Measurements from ENCODE around the gene SNTG2. TPM values are rescaled to one million over a fixed set of nuclear protein-coding genes. Genes with fewer than 3 reads are reported as not detected.

SNTG2 gene
- polyA plus RNA-seq, 1 experiment: 0.06 TPM

DNA sequence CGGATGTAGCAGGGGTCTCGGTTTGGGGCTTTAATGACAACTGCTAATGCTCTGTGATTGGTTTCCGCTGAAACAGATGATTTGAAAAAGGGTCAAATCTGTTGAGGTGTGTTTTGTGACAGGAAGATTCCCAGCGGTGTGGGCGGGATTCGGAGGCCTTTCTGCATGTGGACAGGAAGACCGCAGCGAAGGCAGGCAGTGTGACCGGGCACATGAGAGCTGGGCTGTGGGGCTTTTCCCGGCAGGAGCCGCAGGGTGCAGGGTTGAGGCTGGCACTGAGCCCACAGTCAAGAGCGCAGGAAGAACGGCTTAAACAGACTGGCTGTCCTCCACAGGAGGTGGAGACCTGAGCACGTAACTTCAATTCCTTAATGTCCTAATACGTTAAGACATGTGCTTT is 282.6 kb downstream of the SNTG2 start:
- Histone ChIP-seq H3K9me3 (ENCODE audit: control insufficient read depth, insufficient read depth, low read length) (peaks cover 62% of the 10 kb centered on the region), H3K27ac (ENCODE audit: low read depth, low read length) (no peak overlapping the region), H3K27me3 (ENCODE audit: control insufficient read depth, insufficient read depth, low read length) (no peaks in the 10 kb centered on the region), H3K4me3 (ENCODE audit: low read depth, low read length) (no peak overlapping the region)
- POLR2A ChIA-PET: no interaction called here
- TF ChIP-seq CTCF (IDR thresholded peaks at IDR 0.05; ENCODE audit: low read depth, low read length): no peak
- CTCF ChIA-PET: no interaction called here
- DNase-seq (ENCODE audit: low read depth, low spot score): no peak

- no peak for TF ChIP-seq CTCF (IDR thresholded peaks at IDR 0.05; ENCODE audit: low read depth, low read length)
- H3K4me3 ChIP-seq (ENCODE audit: low read depth, low read length): no peak overlapping the region
- ChIA-PET POLR2A (no interaction called here), CTCF (no interaction called here)
- H3K9me3 ChIP-seq (ENCODE audit: control insufficient read depth, insufficient read depth, low read length): peaks cover 58% of the 10 kb centered on the region
- no peak for DNase-seq (ENCODE audit: low read depth, low spot score)
- H3K27ac ChIP-seq (ENCODE audit: low read depth, low read length): no peak overlapping the region
- H3K27me3 ChIP-seq (ENCODE audit: control insufficient read depth, insufficient read depth, low read length): no peaks in the 10 kb centered on the region
Measured at GRCh38 chr2:1234731-1235308, 284.2 kb downstream of the SNTG2 start.

DNA sequence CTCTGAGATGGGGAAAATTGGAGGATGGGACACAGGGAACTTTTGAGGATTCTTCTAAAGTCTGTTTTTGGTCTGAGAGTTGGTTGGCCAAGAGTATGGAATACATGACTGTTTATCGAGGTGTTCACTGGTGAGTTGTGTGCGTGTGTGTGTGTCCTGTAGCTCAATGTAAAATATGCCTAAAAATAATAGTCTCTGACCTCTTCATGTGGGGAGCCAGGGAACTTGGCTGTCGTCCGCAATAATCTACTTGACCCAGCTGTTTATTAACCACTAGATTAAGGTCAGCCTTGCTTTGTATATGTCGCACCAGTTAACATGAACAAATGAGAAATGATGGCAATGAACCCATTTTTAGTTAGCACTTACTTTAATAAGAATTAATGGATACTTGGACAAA is 285.2 kb downstream of the SNTG2 start:
- no peak overlapping the region for H3K4me3 ChIP-seq (ENCODE audit: low read depth, low read length)
- DNase-seq (ENCODE audit: low read depth, low spot score): no peak
- no peak for TF ChIP-seq CTCF (IDR thresholded peaks at IDR 0.05; ENCODE audit: low read depth, low read length)
- peaks cover 48% of the 10 kb centered on the region for H3K9me3 ChIP-seq (ENCODE audit: control insufficient read depth, insufficient read depth, low read length)
- H3K27me3 ChIP-seq (ENCODE audit: control insufficient read depth, insufficient read depth, low read length): no peaks in the 10 kb centered on the region
- CTCF ChIA-PET: no interaction called here
- POLR2A ChIA-PET: no interaction called here
- no peak overlapping the region for H3K27ac ChIP-seq (ENCODE audit: low read depth, low read length)

- DNase-seq (ENCODE audit: low read depth, low spot score): no peak
- CTCF ChIA-PET: no interaction called here
- Histone ChIP-seq H3K27ac (ENCODE audit: low read depth, low read length) (no peak overlapping the region), H3K27me3 (ENCODE audit: control insufficient read depth, insufficient read depth, low read length) (no peaks in the 10 kb centered on the region), H3K9me3 (ENCODE audit: control insufficient read depth, insufficient read depth, low read length) (peaks cover 44% of the 10 kb centered on the region), H3K4me3 (ENCODE audit: low read depth, low read length) (no peak overlapping the region)
- POLR2A ChIA-PET: interaction anchor here (0.7 kb wide), 1 partner anchor 8 kb away, joined by 4 read pairs; no protein-coding TSS in a partner anchor
- TF ChIP-seq CTCF (IDR thresholded peaks at IDR 0.05; ENCODE audit: low read depth, low read length): no peak
Measured at GRCh38 chr2:1236606-1237005, 286.0 kb downstream of the SNTG2 start.

DNA sequence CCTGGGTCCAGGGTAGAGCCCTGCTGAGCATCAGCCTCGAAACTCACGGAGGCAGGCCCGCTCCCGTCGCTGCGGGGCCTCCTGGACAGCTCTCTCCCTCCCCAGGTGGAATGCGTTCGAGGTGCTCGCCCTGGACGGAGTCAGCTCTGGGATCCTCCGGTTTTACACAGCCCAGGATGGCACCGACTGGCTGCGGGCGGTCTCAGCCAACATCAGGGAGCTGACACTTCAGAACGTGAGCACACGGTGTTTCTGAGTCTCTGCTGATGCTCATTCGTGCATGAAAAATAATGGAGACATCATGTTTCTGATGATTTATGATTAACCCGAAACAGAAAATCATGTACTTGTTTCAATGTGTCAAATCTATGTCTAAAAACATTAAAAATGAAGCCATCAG is 287.1 kb downstream of the SNTG2 start:
- no peaks in the 10 kb centered on the region for H3K27me3 ChIP-seq (ENCODE audit: control insufficient read depth, insufficient read depth, low read length)
- TF ChIP-seq CTCF (IDR thresholded peaks at IDR 0.05; ENCODE audit: low read depth, low read length): no peak
- CTCF ChIA-PET: no interaction called here
- no peak for DNase-seq (ENCODE audit: low read depth, low spot score)
- POLR2A ChIA-PET: no interaction called here
- H3K4me3 ChIP-seq (ENCODE audit: low read depth, low read length): no peak overlapping the region
- H3K27ac ChIP-seq (ENCODE audit: low read depth, low read length): no peak overlapping the region
- H3K9me3 ChIP-seq (ENCODE audit: control insufficient read depth, insufficient read depth, low read length): peaks cover 37% of the 10 kb centered on the region
